Mucosa of descending colon (tissue), 3 donors: ENCODE results near the gene BHMT2. TPM values are rescaled to one million over a fixed set of nuclear protein-coding genes. Genes with fewer than 3 reads are reported as not detected.

Source experiments
- ATAC-seq: fragments of 200-7000 bp; cut with Tn5 transposase; one replicate; pipeline ENCODE4 v1.9.1; 2020; ENCODE audit warnings: mild to moderate bottlenecking, moderate library complexity
- DNase-seq, 3 donors: peaks; one replicate each; pipeline ENCODE4 v3.0.0-alpha.2; 2020
- H3K36me3 ChIP-seq: fragments of 200-600 bp; one replicate; pipeline ENCODE4 v1.8.0; 2021; ENCODE audit warnings: low read depth, mild to moderate bottlenecking
- H3K4me1 ChIP-seq: fragments of 200-600 bp; one replicate; pipeline ENCODE4 v1.8.0; 2021; ENCODE audit warnings: low read depth, mild to moderate bottlenecking
- H3K4me3 ChIP-seq: fragments of 200-600 bp; one replicate; pipeline ENCODE4 v1.8.0; 2021; ENCODE audit warnings: mild to moderate bottlenecking
- H3K9me3 ChIP-seq: fragments of 200-600 bp; one replicate; pipeline ENCODE4 v1.8.0; 2021; ENCODE audit warnings: mild to moderate bottlenecking
- CTCF ChIP-seq: fragments of 200-600 bp; IDR thresholded peaks from one replicate; pipeline ENCODE4 v1.8.0; 2022; ENCODE audit warnings: antibody characterized with exemption, mild to moderate bottlenecking
- intact Hi-C, 2 donors: fragments of 100-400 bp; cut with DNase I in 1 of 2; cut with micrococcal nuclease in 1 of 2; formaldehyde crosslinking; loops; one replicate each; pipeline versions ENCODE4 v1.11.0 to v1.11.1; 2022; cut with DNase I, micrococcal nuclease
- long read RNA-seq, 2 donors: library from polyadenylated mRNA; unstranded; transcript quantifications; one replicate each; pipeline ENCODE4 v2.0.0, GENCODE V29; 2019 to 2021
- total RNA-seq, 3 donors: library from RNA; stranded (reverse); fragmentation: NEBNext Ultra II Directional in 2 of 3; extraction: Animal tissue kit (Norgen Biotek cat#: 25700) in 2 of 3; gene quantifications; one replicate each; pipeline versions ENCODE4 v1.2.1 to v1.2.4, GENCODE V29; 2021 to 2023
- donor health status: DM: no; HTN: no; CAD: no; lungs with moderate emphysema.
- donor health status: DM: no; HTN: no; CAD: no.
- donor health status: DM: no; HTN: yes; CAD: no.

Gene BHMT2
- total RNA-seq, result 10 to 100 TPM in 1 of 3 donors, under 1 TPM in 2; 0.49 to 17.7 (median 0.70) TPM
- long read RNA-seq, donor 1, transcript BHMT2-201 (8 exons, 2,050 nt), result major isoform, 16 of 20 reads
- long read RNA-seq, donor 1, partial matches to known transcripts, result 1 of 20 reads
- long read RNA-seq, donor 1, other reads (novel, unspliced or antisense), result 2 of 20 reads
- long read RNA-seq, donor 2, result 0 reads

GRCh38 chr5:79069488-79070349 lies at the start of gene BHMT2, which contains the start of gene DMGDH:
Gene BHMT2 (plus strand): TSS chr5:79069767. CDS start chr5:79069783, 16 bp downstream.
Gene DMGDH (minus strand): TSS chr5:79069674. CDS start chr5:79069620, 54 bp downstream.
- peak; percentile 50 for ATAC-seq
- DNase-seq, result peak in 2 of 3 donors; percentile 4 to 21
- no peaks in the 10 kb centered on the region for H3K4me1 ChIP-seq
- no peak for TF ChIP-seq CTCF
- no peak within 1 kb of the TSS for H3K4me3 ChIP-seq
- intact Hi-C loops, result no loop called here
- H3K36me3 ChIP-seq, result no peaks in the 10 kb centered on the region
- H3K9me3 ChIP-seq, result no peaks in the 10 kb centered on the region

- no peaks in the 10 kb centered on the region for H3K9me3 ChIP-seq
- ATAC-seq, result peak; percentile 91
- intact Hi-C loops, result loop anchor here in 1 of 2 donors (10.0 kb wide), 2 partner anchors 114 to 444 kb away; no protein-coding TSS in a partner anchor
- peaks cover 4% of the 10 kb centered on the region for H3K4me1 ChIP-seq
- H3K4me3 ChIP-seq, result no peak overlapping the region
- no peaks in the 10 kb centered on the region for H3K36me3 ChIP-seq
- TF ChIP-seq CTCF, result peak; percentile 66
- peak in 2 of 3 donors; percentile 50 to 73 for DNase-seq
Measured at GRCh38 chr5:79020861-79021561, 48.6 kb upstream of the BHMT2 start.

GRCh38 chr5:79021753-79022152 lies 47.8 kb upstream of the BHMT2 start:
- intact Hi-C loops, result loop anchor here in 1 of 2 donors (10.0 kb wide), 2 partner anchors 113 to 443 kb away; no protein-coding TSS in a partner anchor
- TF ChIP-seq CTCF, result no peak
- H3K4me1 ChIP-seq, result peaks cover 4% of the 10 kb centered on the region
- no peak for ATAC-seq
- no peak for DNase-seq
- no peaks in the 10 kb centered on the region for H3K36me3 ChIP-seq
- no peak overlapping the region for H3K4me3 ChIP-seq
- H3K9me3 ChIP-seq, result no peaks in the 10 kb centered on the region

- Histone ChIP-seq H3K4me1 (peaks cover 4% of the 10 kb centered on the region), H3K4me3 (no peak overlapping the region), H3K9me3 (no peaks in the 10 kb centered on the region), H3K36me3 (no peaks in the 10 kb centered on the region)
- TF ChIP-seq CTCF, result no peak
- intact Hi-C loops, result loop anchor here in 1 of 2 donors (10.0 kb wide), 2 partner anchors 112 to 442 kb away; no protein-coding TSS in a partner anchor
- DNase-seq (no peak), ATAC-seq (no peak)
Measured at GRCh38 chr5:79022771-79023170, 46.8 kb upstream of the BHMT2 start.

GRCh38 chr5:79023348-79023747 lies 46.2 kb upstream of the BHMT2 start:
- no peaks in the 10 kb centered on the region for H3K36me3 ChIP-seq
- H3K9me3 ChIP-seq, result no peaks in the 10 kb centered on the region
- H3K4me3 ChIP-seq, result no peak overlapping the region
- peaks cover 4% of the 10 kb centered on the region for H3K4me1 ChIP-seq
- TF ChIP-seq CTCF, result no peak
- intact Hi-C loops, result loop anchor here in 1 of 2 donors (10.0 kb wide), 2 partner anchors 111 to 441 kb away; no protein-coding TSS in a partner anchor
- no peak for DNase-seq
- no peak for ATAC-seq
